ENCODE data around the gene RCSD1.

GRCh38 chr1:167634435-167634834, 4.4 kb downstream of the RCSD1 start:
- TF ChIP-seq CTCF (IDR thresholded peaks at IDR 0.05; ENCODE audit: poor library complexity) (no peak), EZH2phosphoT487 (IDR thresholded peaks at IDR 0.05; ENCODE audit: low read depth, severe bottlenecking, unreplicated experiment) (no peak)

All from hepatocyte (in vitro differentiated cells).